Neural cell (in vitro differentiated cells): ENCODE data around the gene RAI14. TPM values are rescaled to one million over a fixed set of nuclear protein-coding genes. Genes with fewer than 3 reads are reported as not detected.

Experiments
- H2AFZ ChIP-seq: fragments of 200-600, 300-800 bp; sonication (generic), shearing (Covaris generic); 2 replicates; pipeline ENCODE4 v1.6.0; 2014; ENCODE audit warnings: low read depth, mild to moderate bottlenecking, antibody characterized with exemption, low read length, moderate library complexity
- H3F3A ChIP-seq: fragments of 200-600 bp; shearing (Covaris generic); 2 replicates; pipeline ENCODE4 v1.6.1; 2016; ENCODE audit warnings: mild to moderate bottlenecking, moderate library complexity, mixed read lengths, antibody characterized with exemption, low read length; ENCODE audit not compliant: insufficient read depth, poor library complexity, severe bottlenecking
- H3K27ac ChIP-seq: fragments of 200-600, 300-800 bp; sonication (generic), shearing (Covaris generic); 2 replicates; pipeline ENCODE4 v1.5.1; 2014; ENCODE audit warnings: mild to moderate bottlenecking, low read length, moderate library complexity
- H3K27me3 ChIP-seq: fragments of 300-800, 200-600 bp; sonication (generic), shearing (Covaris generic); 2 replicates; pipeline ENCODE4 v1.6.0; 2014; ENCODE audit warnings: mild to moderate bottlenecking, low read depth, low read length, moderate library complexity; ENCODE audit not compliant: insufficient read depth
- H3K36me3 ChIP-seq: fragments of 300-800, 200-600 bp; sonication (generic), shearing (Covaris generic); 2 replicates; pipeline ENCODE4 v1.5.1; 2014; ENCODE audit warnings: mild to moderate bottlenecking, antibody characterized with exemption, low read length, moderate library complexity; ENCODE audit not compliant: insufficient read depth
- H3K4me2 ChIP-seq: fragments of 300-800, 200-600 bp; sonication (generic), shearing (Covaris generic); 2 replicates; pipeline ENCODE4 v1.6.0; 2014; ENCODE audit warnings: mild to moderate bottlenecking, low read length
- H3K4me3 ChIP-seq: fragments of 300-800, 200-600 bp; sonication (generic), shearing (Covaris generic); 2 replicates; pipeline ENCODE4 v1.5.1; 2014; ENCODE audit warnings: mild to moderate bottlenecking, low read length, moderate library complexity
- H3K79me2 ChIP-seq: fragments of 200-600 bp; shearing (Covaris generic); replicated peaks from 2 replicates; pipeline ENCODE4 v1.6.0; 2014; ENCODE audit warnings: mild to moderate bottlenecking, low read length, moderate library complexity; ENCODE audit not compliant: insufficient read depth
- H3K9ac ChIP-seq: fragments of 300-800, 200-600 bp; sonication (generic), shearing (Covaris generic); 2 replicates; pipeline ENCODE4 v1.6.1; 2016; ENCODE audit warnings: mild to moderate bottlenecking, low read length, mixed read lengths
- H3K9me2 ChIP-seq: fragments of 200-600 bp; shearing (Covaris generic); 2 replicates; pipeline ENCODE4 v1.6.1; 2016; ENCODE audit warnings: mild to moderate bottlenecking, low read length, mixed read lengths; ENCODE audit not compliant: insufficient read depth
- H3K9me3 ChIP-seq: fragments of 200-600, 300-800 bp; sonication (generic), shearing (Covaris generic); 2 replicates; pipeline ENCODE4 v1.6.1; 2016; ENCODE audit warnings: mild to moderate bottlenecking, mixed run types, low read length, moderate library complexity, mixed read lengths
- H4K20me1 ChIP-seq: fragments of 200-600 bp; shearing (Covaris generic); 2 replicates; pipeline ENCODE4 v1.6.1; 2016; ENCODE audit warnings: mild to moderate bottlenecking, mixed run types; ENCODE audit not compliant: insufficient read depth
- CTCF ChIP-seq: fragments of 450-650 bp; IDR thresholded peaks from 2 replicates; pipeline ENCODE4 v1.5.1; 2014; ENCODE audit warnings: antibody characterized with exemption, mild to moderate bottlenecking, moderate library complexity; ENCODE audit not compliant: poor library complexity, severe bottlenecking
- EP300 ChIP-seq: fragments of 450-650 bp; conservative IDR thresholded peaks from 2 replicates; pipeline ENCODE4 v1.6.1; 2014; ENCODE audit warnings: antibody characterized with exemption, mild to moderate bottlenecking, moderate library complexity; ENCODE audit not compliant: poor library complexity, severe bottlenecking
- EZH2 ChIP-seq: fragments of 200-600, 300-800 bp; shearing (Covaris generic), sonication (generic); IDR thresholded peaks from 2 replicates; pipeline ENCODE4 v1.6.1; 2014; ENCODE audit warnings: antibody characterized with exemption, low read length, borderline replicate concordance, mild to moderate bottlenecking; ENCODE audit not compliant: insufficient read depth, poor library complexity, severe bottlenecking
- MXI1 ChIP-seq: fragments of 450-650 bp; conservative IDR thresholded peaks from 2 replicates; pipeline ENCODE4 v1.6.1; 2014; ENCODE audit warnings: antibody characterized with exemption, mild to moderate bottlenecking; ENCODE audit not compliant: poor library complexity, severe bottlenecking
- POLR2AphosphoS5 ChIP-seq: IDR thresholded peaks from 2 replicates; pipeline ENCODE4 v1.6.1; 2012
- RAD21 ChIP-seq: fragments of 450-650 bp; conservative IDR thresholded peaks from 2 replicates; pipeline ENCODE4 v1.6.1; 2014; ENCODE audit warnings: antibody characterized with exemption, mild to moderate bottlenecking, moderate library complexity
- REST ChIP-seq: IDR thresholded peaks from 2 replicates; pipeline ENCODE4 v1.6.1; 2012; ENCODE audit warnings: borderline replicate concordance
- SMC3 ChIP-seq: fragments of 450-650 bp; conservative IDR thresholded peaks from 2 replicates; pipeline ENCODE4 v1.6.1; 2014; ENCODE audit warnings: antibody characterized with exemption, mild to moderate bottlenecking, moderate library complexity; ENCODE audit not compliant: poor library complexity
- TAF1 ChIP-seq: IDR thresholded peaks from 2 replicates; pipeline ENCODE4 v1.6.1; 2012; ENCODE audit warnings: low read depth
- polyA plus RNA-seq: library from polyadenylated mRNA; depleted of rRNA; stranded (reverse); fragments of >200 nt; gene quantifications from 2 replicates; pipeline ENCODE4 v1.2.3, GENCODE V29; 2014

The RAI14 gene
- polyA plus RNA-seq, 1 donor from 2014 or later: 7.8 TPM

- H3K27ac ChIP-seq: no peak overlapping the region
- TF ChIP-seq SMC3 (no peak), TAF1 (no peak), EP300 (no peak), RAD21 (no peak), MXI1 (no peak), CTCF (no peak), EZH2 (no peak), REST (no peak), POLR2AphosphoS5 (no peak)
- H3K9me3 ChIP-seq: no peaks in the 10 kb centered on the region
- H4K20me1 ChIP-seq: no peaks in the 10 kb centered on the region
- H2AFZ ChIP-seq: no peak overlapping the region
- no peaks in the 10 kb centered on the region for H3K27me3 ChIP-seq
- no peaks in the 10 kb centered on the region for H3F3A ChIP-seq
- no peaks in the 10 kb centered on the region for H3K36me3 ChIP-seq
- H3K9ac ChIP-seq: no peak overlapping the region
- H3K4me3 ChIP-seq: no peak overlapping the region
- peaks cover 79% of the 10 kb centered on the region for H3K79me2 ChIP-seq
- H3K4me2 ChIP-seq: no peak overlapping the region
- no peaks in the 10 kb centered on the region for H3K9me2 ChIP-seq
Observed at GRCh38 chr5:34674187-34674586, 18.1 kb downstream of the RAI14 start.

- H3K36me3 ChIP-seq: no peaks in the 10 kb centered on the region
- H3K79me2 ChIP-seq: peaks cover 78% of the 10 kb centered on the region
- H3K9ac ChIP-seq: no peak overlapping the region
- H3F3A ChIP-seq: no peaks in the 10 kb centered on the region
- H3K27me3 ChIP-seq: no peaks in the 10 kb centered on the region
- no peak overlapping the region for H3K4me2 ChIP-seq
- no peak overlapping the region for H2AFZ ChIP-seq
- TF ChIP-seq REST (no peak), MXI1 (no peak), TAF1 (no peak), EP300 (no peak), POLR2AphosphoS5 (no peak), CTCF (no peak), EZH2 (no peak), RAD21 (no peak), SMC3 (no peak)
- H4K20me1 ChIP-seq: no peaks in the 10 kb centered on the region
- H3K9me2 ChIP-seq: no peaks in the 10 kb centered on the region
- no peak overlapping the region for H3K27ac ChIP-seq
- H3K4me3 ChIP-seq: no peak overlapping the region
- no peaks in the 10 kb centered on the region for H3K9me3 ChIP-seq
Observed at GRCh38 chr5:34675857-34676256, 19.7 kb downstream of the RAI14 start.
